ENCODE data around the gene RECQL. TPM values are rescaled to one million over a fixed set of nuclear protein-coding genes. Genes with fewer than 3 reads are reported as not detected.

The RECQL gene
- total RNA-seq, 4 donors from 2014 or later = 36.4 to 45.0 (median 42.2) TPM

GRCh38 chr12:21543151-21543550 is 41.7 kb upstream of the RECQL start:
- H3K4me1 ChIP-seq = no peaks in the 10 kb centered on the region
- no peak for DNase-seq (ENCODE audit: extremely low spot score)
- TF ChIP-seq POLR2AphosphoS5 (IDR thresholded peaks at IDR 0.05) = no peak
- TF ChIP-seq CTCF (IDR thresholded peaks at IDR 0.05) = no peak
- no peak for TF ChIP-seq EP300 (IDR thresholded peaks at IDR 0.05)
- TF ChIP-seq POLR2A (IDR thresholded peaks at IDR 0.05; ENCODE audit: low read depth) = no peak
- no peak overlapping the region for H3K4me3 ChIP-seq
- H3K27ac ChIP-seq (replicated peaks in 1 of 4) = no peak overlapping the region
- intact Hi-C loops (cut with DNase I) = no loop called here
- H3K27me3 ChIP-seq = no peaks in the 10 kb centered on the region
- H3K9me3 ChIP-seq = no peaks in the 10 kb centered on the region
- no peaks in the 10 kb centered on the region for H3K36me3 ChIP-seq

GRCh38 chr12:21542403-21542802 is 41.0 kb upstream of the RECQL start:
- no peaks in the 10 kb centered on the region for H3K9me3 ChIP-seq
- H3K4me3 ChIP-seq = no peak overlapping the region
- H3K36me3 ChIP-seq = no peaks in the 10 kb centered on the region
- 61% methylated on average over 5 of the region's 5 CpGs for WGBS
- no peak for TF ChIP-seq CTCF (IDR thresholded peaks at IDR 0.05)
- TF ChIP-seq POLR2A (IDR thresholded peaks at IDR 0.05; ENCODE audit: low read depth) = no peak
- no peak for TF ChIP-seq EP300 (IDR thresholded peaks at IDR 0.05)
- TF ChIP-seq POLR2AphosphoS5 (IDR thresholded peaks at IDR 0.05) = no peak
- no peaks in the 10 kb centered on the region for H3K27me3 ChIP-seq
- intact Hi-C loops (cut with DNase I) = no loop called here
- no peaks in the 10 kb centered on the region for H3K4me1 ChIP-seq
- no peak overlapping the region for H3K27ac ChIP-seq (replicated peaks in 1 of 4)
- DNase-seq (ENCODE audit: extremely low spot score) = no peak

GRCh38 chr12:21541773-21542172 is 40.3 kb upstream of the RECQL start:
- intact Hi-C loops (cut with DNase I) = no loop called here
- Histone ChIP-seq H3K27ac (replicated peaks in 1 of 4) (no peak overlapping the region), H3K9me3 (no peaks in the 10 kb centered on the region), H3K4me1 (no peaks in the 10 kb centered on the region), H3K4me3 (no peak overlapping the region), H3K27me3 (no peaks in the 10 kb centered on the region), H3K36me3 (no peaks in the 10 kb centered on the region)
- no peak for DNase-seq (ENCODE audit: extremely low spot score)
- WGBS = 89% methylated on average over 6 of the region's 6 CpGs
- TF ChIP-seq CTCF (IDR thresholded peaks at IDR 0.05) (no peak), POLR2AphosphoS5 (IDR thresholded peaks at IDR 0.05) (no peak), EP300 (IDR thresholded peaks at IDR 0.05) (no peak), POLR2A (IDR thresholded peaks at IDR 0.05; ENCODE audit: low read depth) (no peak)

- Histone ChIP-seq H3K27me3 (no peaks in the 10 kb centered on the region), H3K4me1 (no peaks in the 10 kb centered on the region), H3K4me3 (no peak overlapping the region), H3K27ac (replicated peaks in 1 of 4) (no peak overlapping the region), H3K36me3 (no peaks in the 10 kb centered on the region), H3K9me3 (no peaks in the 10 kb centered on the region)
- intact Hi-C loops (cut with DNase I) = no loop called here
- DNase-seq (ENCODE audit: extremely low spot score) = no peak
- TF ChIP-seq POLR2AphosphoS5 (IDR thresholded peaks at IDR 0.05) (no peak), EP300 (IDR thresholded peaks at IDR 0.05) (no peak), CTCF (IDR thresholded peaks at IDR 0.05) (no peak), POLR2A (IDR thresholded peaks at IDR 0.05; ENCODE audit: low read depth) (no peak)
These were observed 38.4 kb upstream of the RECQL start for GRCh38 chr12:21539797-21540196.

GRCh38 chr12:21538061-21538653 is 36.7 kb upstream of the RECQL start:
- TF ChIP-seq CTCF (IDR thresholded peaks at IDR 0.05) (no peak), EP300 (IDR thresholded peaks at IDR 0.05) (no peak), POLR2AphosphoS5 (IDR thresholded peaks at IDR 0.05) (no peak), POLR2A (IDR thresholded peaks at IDR 0.05; ENCODE audit: low read depth) (no peak)
- H3K27ac ChIP-seq (replicated peaks in 1 of 4) = no peak overlapping the region
- no peaks in the 10 kb centered on the region for H3K9me3 ChIP-seq
- H3K4me1 ChIP-seq = no peaks in the 10 kb centered on the region
- H3K36me3 ChIP-seq = no peaks in the 10 kb centered on the region
- DNase-seq (ENCODE audit: extremely low spot score) = no peak
- H3K27me3 ChIP-seq = no peaks in the 10 kb centered on the region
- H3K4me3 ChIP-seq = no peak overlapping the region
- intact Hi-C loops (cut with DNase I) = no loop called here
- WGBS = 87% methylated on average over 5 of the region's 5 CpGs
